Measurements from ENCODE around the gene HLA-DQA2. TPM values are rescaled to one million over a fixed set of nuclear protein-coding genes. Genes with fewer than 3 reads are reported as not detected.
"Not testable (repeated sequence)": the region's sequence is repeated elsewhere in the genome, so short reads cannot be mapped to it uniquely, and the experiment has no call there.

The HLA-DQA2 gene
- total RNA-seq, 2 donors from 2014 or later = 0.45 to 1.6 TPM

DNA sequence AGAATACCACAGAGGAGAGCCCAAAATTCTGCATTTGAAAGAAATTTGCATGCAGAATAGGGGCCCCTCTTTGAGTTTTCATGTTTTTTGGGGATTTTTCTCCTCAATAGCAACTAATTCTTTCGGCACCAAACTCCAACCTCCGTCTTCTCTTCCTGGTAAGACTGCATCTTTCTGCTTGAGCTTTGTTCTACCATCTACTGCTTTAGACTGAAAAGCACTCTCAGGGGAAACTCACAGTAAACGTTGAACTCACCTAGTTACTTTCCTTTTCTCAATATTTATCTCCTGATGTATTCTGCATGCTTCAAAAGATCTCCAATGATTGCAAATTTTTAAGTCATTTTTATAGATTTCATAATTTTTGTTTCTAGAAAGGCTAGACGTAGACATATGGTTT is 37.8 kb upstream of the HLA-DQA2 start:
- H3K4me3 ChIP-seq = no peak overlapping the region
- H3K9me3 ChIP-seq = no peaks in the 10 kb centered on the region
- intact Hi-C loops (cut with DNase I) = loop anchor here (5.0 to 10.0 kb wide), 2 partner anchors 291 to 449 kb away; no protein-coding TSS in a partner anchor
- WGBS = 53% methylated on average over 4 of the region's 4 CpGs
- H3K36me3 ChIP-seq = no peaks in the 10 kb centered on the region
- H3K4me1 ChIP-seq (replicated peaks) = no peaks in the 10 kb centered on the region
- TF ChIP-seq POLR2A (IDR thresholded peaks at IDR 0.05) = no peak
- no peak for TF ChIP-seq POLR2AphosphoS5 (IDR thresholded peaks at IDR 0.05)
- TF ChIP-seq, protein P1, sequence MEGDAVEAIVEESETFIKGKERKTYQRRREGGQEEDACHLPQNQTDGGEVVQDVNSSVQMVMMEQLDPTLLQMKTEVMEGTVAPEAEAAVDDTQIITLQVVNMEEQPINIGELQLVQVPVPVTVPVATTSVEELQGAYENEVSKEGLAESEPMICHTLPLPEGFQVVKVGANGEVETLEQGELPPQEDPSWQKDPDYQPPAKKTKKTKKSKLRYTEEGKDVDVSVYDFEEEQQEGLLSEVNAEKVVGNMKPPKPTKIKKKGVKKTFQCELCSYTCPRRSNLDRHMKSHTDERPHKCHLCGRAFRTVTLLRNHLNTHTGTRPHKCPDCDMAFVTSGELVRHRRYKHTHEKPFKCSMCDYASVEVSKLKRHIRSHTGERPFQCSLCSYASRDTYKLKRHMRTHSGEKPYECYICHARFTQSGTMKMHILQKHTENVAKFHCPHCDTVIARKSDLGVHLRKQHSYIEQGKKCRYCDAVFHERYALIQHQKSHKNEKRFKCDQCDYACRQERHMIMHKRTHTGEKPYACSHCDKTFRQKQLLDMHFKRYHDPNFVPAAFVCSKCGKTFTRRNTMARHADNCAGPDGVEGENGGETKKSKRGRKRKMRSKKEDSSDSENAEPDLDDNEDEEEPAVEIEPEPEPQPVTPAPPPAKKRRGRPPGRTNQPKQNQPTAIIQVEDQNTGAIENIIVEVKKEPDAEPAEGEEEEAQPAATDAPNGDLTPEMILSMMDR (IDR thresholded peaks at IDR 0.05) = no peak
- H3K27ac ChIP-seq = no peak overlapping the region
- H3K27me3 ChIP-seq (replicated peaks; ENCODE audit: insufficient read depth) = no peaks in the 10 kb centered on the region
- no peak for DNase-seq (ENCODE audit: low spot score)

DNA sequence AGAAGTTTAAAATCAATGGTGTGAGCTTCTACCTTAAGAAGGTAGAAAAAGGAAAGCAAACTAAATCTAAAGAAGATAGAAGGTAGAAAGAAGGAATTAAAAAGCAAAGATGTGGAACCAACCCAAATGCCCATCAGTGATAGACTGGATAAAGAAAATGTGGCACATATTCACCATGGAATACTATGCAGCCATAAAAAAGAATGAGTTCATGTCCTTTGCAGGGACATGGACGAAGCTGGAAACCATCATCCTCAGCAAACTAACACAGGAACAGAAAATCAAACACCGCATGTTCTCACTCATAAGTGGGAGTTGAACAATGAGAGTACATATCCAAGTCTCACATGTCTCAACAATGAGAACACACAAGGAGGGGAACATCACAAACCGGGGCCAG is 36.0 kb upstream of the HLA-DQA2 start:
- H3K4me1 ChIP-seq (replicated peaks); DNase-seq (ENCODE audit: low spot score); H3K27me3 ChIP-seq (replicated peaks; ENCODE audit: insufficient read depth); H3K27ac ChIP-seq; H3K36me3 ChIP-seq; H3K4me3 ChIP-seq; H3K9me3 ChIP-seq: not testable (repeated sequence)
- intact Hi-C loops (cut with DNase I) = loop anchor here (10.0 kb wide), 1 partner anchor 450 kb away; no protein-coding TSS in a partner anchor
- WGBS = 76% methylated on average over 3 of the region's 3 CpGs

DNA sequence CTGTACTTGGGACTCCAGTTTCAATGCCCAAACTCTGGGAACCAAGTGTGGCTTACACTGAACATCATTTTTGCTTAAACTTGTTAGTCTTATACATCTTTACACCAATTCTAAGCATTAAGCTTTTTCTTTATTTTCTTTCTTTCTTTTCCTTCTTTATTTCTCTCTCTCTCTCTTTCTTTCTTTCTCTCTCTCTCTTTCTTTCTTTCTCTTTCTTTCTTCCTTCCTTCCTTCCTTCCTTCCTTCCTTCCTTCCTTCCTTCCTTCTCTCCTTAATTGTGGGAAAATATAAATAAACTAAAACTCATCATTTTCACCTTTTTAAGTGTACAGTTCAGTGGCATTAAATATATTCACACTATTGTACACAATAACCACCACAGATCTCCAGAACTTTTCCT is 31.6 kb upstream of the HLA-DQA2 start:
- DNase-seq (ENCODE audit: low spot score) = no peak
- TF ChIP-seq POLR2AphosphoS5 (IDR thresholded peaks at IDR 0.05) (no peak), POLR2A (IDR thresholded peaks at IDR 0.05) (no peak)
- TF ChIP-seq, protein P1 (IDR thresholded peaks at IDR 0.05) = no peak
- Histone ChIP-seq H3K9me3 (no peaks in the 10 kb centered on the region), H3K27me3 (replicated peaks; ENCODE audit: insufficient read depth) (no peaks in the 10 kb centered on the region), H3K36me3 (no peaks in the 10 kb centered on the region), H3K27ac (no peak overlapping the region), H3K4me1 (replicated peaks) (no peaks in the 10 kb centered on the region), H3K4me3 (no peak overlapping the region)
- intact Hi-C loops (cut with DNase I) = loop anchor here (10.0 kb wide), 1 partner anchor 455 kb away; no protein-coding TSS in a partner anchor

DNA sequence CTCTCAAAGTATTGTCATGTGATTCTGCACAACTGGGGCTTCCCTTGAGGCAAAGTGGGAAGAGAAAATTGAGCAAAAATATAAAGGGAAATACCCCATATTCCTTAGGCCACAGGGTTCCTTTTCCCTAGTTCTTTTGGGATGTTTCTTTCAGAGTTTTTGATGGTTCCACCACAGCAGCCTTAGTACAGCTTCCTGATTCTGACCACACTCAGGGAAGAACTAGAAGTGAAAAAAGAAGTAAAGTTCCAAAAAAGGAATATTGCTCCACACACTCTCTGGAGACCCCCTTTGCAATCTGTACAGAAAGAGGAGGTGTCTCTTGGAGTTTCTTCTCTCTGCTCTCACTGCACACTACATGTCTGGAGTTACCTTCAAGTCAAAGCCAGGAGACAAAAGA is 27.9 kb upstream of the HLA-DQA2 start:
- Histone ChIP-seq H3K27me3 (replicated peaks; ENCODE audit: insufficient read depth) (no peaks in the 10 kb centered on the region), H3K4me1 (replicated peaks) (no peaks in the 10 kb centered on the region), H3K27ac (no peak overlapping the region), H3K36me3 (no peaks in the 10 kb centered on the region), H3K4me3 (no peak overlapping the region), H3K9me3 (no peaks in the 10 kb centered on the region)
- intact Hi-C loops (cut with DNase I) = no loop called here
- DNase-seq (ENCODE audit: low spot score) = no peak
- TF ChIP-seq POLR2AphosphoS5 (IDR thresholded peaks at IDR 0.05) = no peak
- TF ChIP-seq, protein P1 (IDR thresholded peaks at IDR 0.05) = no peak
- TF ChIP-seq POLR2A (IDR thresholded peaks at IDR 0.05) = no peak

DNA sequence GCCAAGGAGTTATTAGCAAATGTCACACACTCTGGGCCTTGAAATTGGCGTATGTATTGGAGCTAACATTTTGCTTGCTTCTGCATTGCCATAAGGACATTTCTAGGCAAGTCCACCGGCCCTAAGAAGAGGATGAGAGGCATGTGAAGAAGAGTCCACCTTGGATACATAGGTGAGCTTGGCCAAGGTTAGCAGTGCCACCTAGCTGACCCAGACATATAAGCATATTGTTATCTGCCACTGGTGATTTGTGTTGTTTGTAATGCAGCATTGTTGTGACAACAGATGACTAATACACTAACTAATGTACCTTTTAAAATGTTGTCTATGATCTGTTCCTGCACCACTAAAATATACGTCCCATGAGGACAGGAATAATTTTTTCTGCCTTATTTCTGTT is 24.8 kb upstream of the HLA-DQA2 start:
- H3K27me3 ChIP-seq (replicated peaks; ENCODE audit: insufficient read depth) = no peaks in the 10 kb centered on the region
- 94% methylated on average over 3 of the region's 3 CpGs for WGBS
- intact Hi-C loops (cut with DNase I) = no loop called here
- TF ChIP-seq POLR2A (IDR thresholded peaks at IDR 0.05) (no peak), POLR2AphosphoS5 (IDR thresholded peaks at IDR 0.05) (no peak)
- TF ChIP-seq, protein P1 (IDR thresholded peaks at IDR 0.05) = no peak
- H3K9me3 ChIP-seq = no peaks in the 10 kb centered on the region
- H3K27ac ChIP-seq = no peak overlapping the region
- DNase-seq (ENCODE audit: low spot score) = no peak
- no peaks in the 10 kb centered on the region for H3K36me3 ChIP-seq
- H3K4me1 ChIP-seq (replicated peaks) = no peaks in the 10 kb centered on the region
- no peak overlapping the region for H3K4me3 ChIP-seq

All from prostate gland (tissue), 2 donors.